Fibroblast of the aortic adventitia (primary cell): ENCODE results near the gene C5AR2. TPM values are rescaled to one million over a fixed set of nuclear protein-coding genes. Genes with fewer than 3 reads are reported as not detected.

ENCODE experiments used
- DNase-seq: peaks from one replicate; pipeline ENCODE4 v3.0.0-alpha.2; 2010; ENCODE audit warnings: low read depth
- H3K4me3 ChIP-seq: 2 replicates; pipeline ENCODE4 v1.5.1; 2011; ENCODE audit warnings: low read depth, mild to moderate bottlenecking, control low read depth, low read length, moderate library complexity
- total RNA-seq: library from RNA; depleted of rRNA; stranded (reverse); fragments of >200 nt; gene quantifications from 2 replicates; pipeline ENCODE4 v1.2.3, GENCODE V29; 2012; ENCODE audit warnings: low replicate concordance
- TF ChIP-seq, protein P1 (sequence below): IDR thresholded peaks from 2 replicates; pipeline ENCODE4 v1.5.1; 2011; ENCODE audit warnings: mild to moderate bottlenecking, low read length, control low read depth, inconsistent platforms; ENCODE audit not compliant: insufficient read depth

C5AR2 gene
- total RNA-seq, 1 donor: 0.63 TPM

GRCh38 chr19:47305309-47305751 lies 26.6 kb upstream of the C5AR2 start:
- TF ChIP-seq, protein P1, sequence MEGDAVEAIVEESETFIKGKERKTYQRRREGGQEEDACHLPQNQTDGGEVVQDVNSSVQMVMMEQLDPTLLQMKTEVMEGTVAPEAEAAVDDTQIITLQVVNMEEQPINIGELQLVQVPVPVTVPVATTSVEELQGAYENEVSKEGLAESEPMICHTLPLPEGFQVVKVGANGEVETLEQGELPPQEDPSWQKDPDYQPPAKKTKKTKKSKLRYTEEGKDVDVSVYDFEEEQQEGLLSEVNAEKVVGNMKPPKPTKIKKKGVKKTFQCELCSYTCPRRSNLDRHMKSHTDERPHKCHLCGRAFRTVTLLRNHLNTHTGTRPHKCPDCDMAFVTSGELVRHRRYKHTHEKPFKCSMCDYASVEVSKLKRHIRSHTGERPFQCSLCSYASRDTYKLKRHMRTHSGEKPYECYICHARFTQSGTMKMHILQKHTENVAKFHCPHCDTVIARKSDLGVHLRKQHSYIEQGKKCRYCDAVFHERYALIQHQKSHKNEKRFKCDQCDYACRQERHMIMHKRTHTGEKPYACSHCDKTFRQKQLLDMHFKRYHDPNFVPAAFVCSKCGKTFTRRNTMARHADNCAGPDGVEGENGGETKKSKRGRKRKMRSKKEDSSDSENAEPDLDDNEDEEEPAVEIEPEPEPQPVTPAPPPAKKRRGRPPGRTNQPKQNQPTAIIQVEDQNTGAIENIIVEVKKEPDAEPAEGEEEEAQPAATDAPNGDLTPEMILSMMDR: peak; percentile 99
- peak; percentile 90 for DNase-seq
- H3K4me3 ChIP-seq: peak overlapping the region; percentile 37

GRCh38 chr19:47306303-47306702 lies 25.7 kb upstream of the C5AR2 start:
- no peak for DNase-seq
- H3K4me3 ChIP-seq: no peak overlapping the region
- TF ChIP-seq, protein P1: no peak

GRCh38 chr19:47309038-47309437 lies 22.9 kb upstream of the C5AR2 start:
- DNase-seq: peak; percentile 83

DNA sequence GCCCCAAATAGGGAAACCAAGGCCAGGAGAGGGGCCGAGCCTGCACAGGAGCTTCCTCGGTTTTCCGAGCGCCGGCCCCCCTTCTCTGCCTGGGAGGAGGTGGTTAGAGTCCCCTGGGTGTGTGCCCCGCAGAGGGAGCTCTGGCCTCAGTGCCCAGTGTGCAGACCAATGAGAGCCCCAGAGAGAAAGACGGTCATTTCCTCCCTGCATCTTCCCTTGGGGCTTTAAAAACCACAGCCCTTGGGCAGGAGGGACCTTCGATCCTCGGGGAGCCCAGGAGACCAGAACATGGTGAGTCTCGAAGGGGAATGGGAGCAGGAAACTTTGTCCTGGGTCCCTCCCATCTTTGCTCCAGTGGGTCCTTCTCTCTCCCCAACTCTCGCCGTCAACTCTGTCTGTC lies 22.4 kb upstream of the C5AR2 start, which contains the start of gene C5AR1:
TSS of gene C5AR1 (plus strand) at position 254 of the 400 bp plus-strand sequence. CDS start at position 289, 35 bp downstream.
- TF ChIP-seq, protein P1: no peak
- DNase-seq: no peak
- H3K4me3 ChIP-seq: no peak within 1 kb of the TSS

More at GRCh38 chr19:47309038-47309437, 22.9 kb upstream of the C5AR2 start:
- TF ChIP-seq, protein P1: no peak
- no peak overlapping the region for H3K4me3 ChIP-seq

DNA sequence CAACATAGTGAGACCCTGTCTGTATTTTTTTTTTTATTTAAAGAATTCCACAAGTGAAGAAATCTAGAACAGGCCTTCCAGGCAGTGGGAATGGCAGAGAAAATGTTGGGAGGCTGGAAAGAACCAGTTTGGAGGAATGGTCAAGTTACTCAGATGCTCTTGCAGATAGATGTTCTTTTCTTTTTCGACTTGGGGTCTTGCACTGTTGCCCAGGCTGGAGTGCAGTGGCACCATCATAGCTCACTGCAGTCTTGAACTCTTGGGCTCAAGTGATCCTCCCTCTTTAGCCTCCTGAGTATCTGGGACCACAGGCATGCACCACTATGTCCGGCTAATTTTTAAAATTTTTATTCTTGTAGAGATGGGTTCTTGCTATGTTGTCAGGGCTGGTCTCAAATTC lies 21.7 kb upstream of the C5AR2 start:
- DNase-seq: no peak
- H3K4me3 ChIP-seq: no peak overlapping the region
- TF ChIP-seq, protein P1: no peak

DNA sequence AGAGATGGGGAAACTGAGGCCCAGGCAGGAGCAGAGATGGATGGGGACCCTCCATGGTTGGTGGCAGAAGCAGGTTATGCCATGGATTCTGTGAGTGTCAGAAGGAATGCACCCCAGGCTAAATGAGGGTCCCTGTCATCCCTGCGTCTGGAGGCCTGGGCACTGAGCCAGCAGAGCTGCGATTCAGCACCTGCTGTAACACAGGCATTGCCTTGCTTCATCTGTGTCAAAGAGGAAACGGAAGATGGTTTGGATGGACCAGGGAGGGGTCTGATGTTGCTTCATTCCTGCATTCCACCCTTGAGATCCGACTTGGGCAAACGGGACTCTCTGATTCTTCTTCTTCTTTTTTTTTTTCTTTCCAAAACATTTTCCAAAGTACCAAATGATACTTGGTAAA lies 21.2 kb upstream of the C5AR2 start:
- peak; percentile 22 for DNase-seq
- TF ChIP-seq, protein P1: no peak
- no peak overlapping the region for H3K4me3 ChIP-seq
